Adrenal gland (tissue), 5 donors: Measurements from ENCODE around the gene TUBGCP5.

Experiments
- POLR2A ChIP-seq, 2 donors: fragments of 450-650 bp; IDR thresholded peaks; one replicate each; pipeline ENCODE4 v1.6.1; 2017; ENCODE audit warnings: antibody characterized with exemption in 2 of 2, mild to moderate bottlenecking in 2 of 2, moderate library complexity in 1 of 2
- TF ChIP-seq, protein P1 (sequence below), 6 experiments: fragments of 450-650 bp in 4 of 6; fragments of 200-600 bp in 2 of 6; sonication (generic) in 1 of 6; IDR thresholded peaks; 1 replicate in 5 of 6; 2 replicates in 1 of 6; pipeline versions ENCODE4 v1.5.1 to v1.8.0; 2016 to 2021; ENCODE audit warnings: antibody characterized with exemption in 6 of 6, mild to moderate bottlenecking in 2 of 6, moderate library complexity in 1 of 6
- donor health status: DM: no; HTN: no; CAD: no.

DNA sequence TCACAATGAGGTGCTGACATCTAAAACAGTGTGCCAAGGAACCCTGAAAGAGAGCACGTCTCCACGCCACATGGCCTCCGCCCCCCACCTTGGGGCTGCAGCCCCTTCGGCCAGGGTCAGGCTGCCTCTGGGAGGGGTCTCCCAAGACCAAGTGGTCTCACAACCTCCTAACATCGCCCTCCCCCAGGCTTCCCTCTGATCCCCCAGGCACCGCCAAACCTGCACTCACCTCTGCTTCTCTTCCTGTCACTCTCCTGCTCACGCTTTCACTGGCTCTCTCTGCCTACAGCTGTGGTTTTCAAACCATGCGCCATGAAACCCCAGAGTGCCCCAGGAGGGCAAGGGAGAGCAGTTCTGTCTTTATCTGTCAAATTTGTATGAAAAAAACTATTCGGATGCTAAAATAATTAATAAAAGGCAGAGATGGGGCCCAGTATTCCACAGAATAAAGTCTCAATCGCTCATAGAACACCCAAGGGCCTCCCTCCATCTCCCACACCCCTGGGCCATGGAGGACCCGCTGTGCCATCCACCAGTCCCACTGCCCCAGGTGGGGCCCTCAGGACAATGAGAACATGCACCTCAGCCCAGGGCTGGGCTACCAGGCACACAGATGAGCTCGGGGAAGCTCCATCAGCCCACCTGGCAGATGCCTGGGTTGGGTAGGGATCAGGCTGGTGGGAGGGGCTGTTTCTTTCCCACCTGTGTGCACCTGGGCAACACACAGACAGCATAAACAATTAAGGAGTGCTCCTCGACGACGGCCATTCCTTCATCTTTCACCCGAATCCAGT, 80.7 kb downstream of the TUBGCP5 start:
- TF ChIP-seq, protein P1, sequence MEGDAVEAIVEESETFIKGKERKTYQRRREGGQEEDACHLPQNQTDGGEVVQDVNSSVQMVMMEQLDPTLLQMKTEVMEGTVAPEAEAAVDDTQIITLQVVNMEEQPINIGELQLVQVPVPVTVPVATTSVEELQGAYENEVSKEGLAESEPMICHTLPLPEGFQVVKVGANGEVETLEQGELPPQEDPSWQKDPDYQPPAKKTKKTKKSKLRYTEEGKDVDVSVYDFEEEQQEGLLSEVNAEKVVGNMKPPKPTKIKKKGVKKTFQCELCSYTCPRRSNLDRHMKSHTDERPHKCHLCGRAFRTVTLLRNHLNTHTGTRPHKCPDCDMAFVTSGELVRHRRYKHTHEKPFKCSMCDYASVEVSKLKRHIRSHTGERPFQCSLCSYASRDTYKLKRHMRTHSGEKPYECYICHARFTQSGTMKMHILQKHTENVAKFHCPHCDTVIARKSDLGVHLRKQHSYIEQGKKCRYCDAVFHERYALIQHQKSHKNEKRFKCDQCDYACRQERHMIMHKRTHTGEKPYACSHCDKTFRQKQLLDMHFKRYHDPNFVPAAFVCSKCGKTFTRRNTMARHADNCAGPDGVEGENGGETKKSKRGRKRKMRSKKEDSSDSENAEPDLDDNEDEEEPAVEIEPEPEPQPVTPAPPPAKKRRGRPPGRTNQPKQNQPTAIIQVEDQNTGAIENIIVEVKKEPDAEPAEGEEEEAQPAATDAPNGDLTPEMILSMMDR (IDR thresholded peaks at IDR 0.05) = no peak
- no peak for TF ChIP-seq POLR2A (IDR thresholded peaks at IDR 0.05)
